Pons (tissue), 1 donor: ENCODE results near the gene SERTM2.

Source experiments
- DNase-seq: peaks from one replicate; pipeline ENCODE4 v3.0.0-alpha.2; 2016; ENCODE audit warnings: low spot score

The SERTM2 gene

GRCh38 chrX:111560801-111561200 lies 49.4 kb downstream of the SERTM2 start:
- no peak for DNase-seq

DNA sequence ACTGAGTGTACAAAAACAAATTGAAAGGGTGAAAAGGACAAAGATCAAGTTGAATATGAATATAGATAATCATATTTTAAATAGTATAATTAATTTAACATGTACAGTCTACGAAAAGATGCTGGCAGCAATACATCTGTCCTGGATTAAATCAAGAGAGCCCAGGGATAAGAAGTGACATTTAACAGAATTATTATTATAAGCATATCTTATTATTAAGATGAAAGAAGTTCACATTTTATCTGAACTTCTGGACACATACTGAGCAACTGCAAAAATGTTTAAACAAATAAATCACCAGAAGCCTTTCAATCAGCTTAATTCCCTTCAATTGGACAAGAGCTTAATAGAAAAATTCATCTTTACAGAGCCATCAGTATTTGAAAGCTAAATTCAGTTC lies 50.4 kb downstream of the SERTM2 start:
- DNase-seq = no peak

- DNase-seq = no peak
Measured at GRCh38 chrX:111567542-111568255, 56.3 kb downstream of the SERTM2 start.

- peak; percentile 2 for DNase-seq
Measured at GRCh38 chrX:111568354-111568753, 56.9 kb downstream of the SERTM2 start.

GRCh38 chrX:111568817-111569216 lies 57.4 kb downstream of the SERTM2 start:
- no peak for DNase-seq
